ENCODE measurements around the gene OPTC.

DNA sequence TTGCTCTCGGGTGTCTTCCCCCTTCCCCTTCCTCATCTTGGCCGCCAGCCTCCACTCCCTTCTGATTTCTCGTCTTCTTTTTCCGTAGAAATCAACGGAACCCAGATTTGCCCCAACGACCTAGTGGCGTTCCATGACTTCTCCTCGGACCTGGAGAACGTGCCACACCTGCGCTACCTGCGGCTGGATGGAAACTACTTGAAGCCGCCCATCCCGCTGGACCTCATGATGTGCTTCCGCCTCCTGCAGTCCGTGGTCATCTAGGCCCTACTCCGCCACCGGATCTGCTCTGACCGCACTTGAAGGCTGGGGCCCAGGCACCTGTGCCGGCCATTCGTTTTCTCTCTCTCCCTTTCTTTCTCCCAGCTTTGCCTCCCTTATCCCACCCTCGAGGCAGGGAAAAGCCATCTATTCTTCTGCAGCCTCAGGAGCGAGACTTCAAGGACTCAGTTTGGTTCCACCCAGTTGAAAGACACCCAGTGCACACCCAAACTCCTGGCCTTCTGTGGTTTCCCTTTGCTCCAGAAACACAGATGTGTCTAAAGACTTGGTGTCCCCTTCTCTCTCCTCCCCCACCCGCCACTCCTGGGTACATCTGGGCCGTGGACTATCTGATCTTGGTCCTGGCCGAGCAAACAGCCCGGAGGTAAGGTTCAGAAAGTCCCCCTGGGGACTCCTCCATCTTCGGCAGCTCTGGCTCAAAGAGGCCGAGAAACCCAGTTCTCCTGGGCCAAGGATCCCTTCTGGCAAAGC is 7.2 kb upstream of the OPTC start:
- TF ChIP-seq POLR2A (IDR thresholded peaks at IDR 0.05; ENCODE audit: low read length) (no peak), MAFK (IDR thresholded peaks at IDR 0.05; ENCODE audit: partially characterized antibody) (no peak), HOXB13 (CRISPR knock-in tag; IDR thresholded peaks at IDR 0.05; ENCODE audit: low read depth) (no peak), SMC3 (IDR thresholded peaks at IDR 0.05) (no peak), JUN (IDR thresholded peaks at IDR 0.05) (no peak)
- TF ChIP-seq, protein P1, sequence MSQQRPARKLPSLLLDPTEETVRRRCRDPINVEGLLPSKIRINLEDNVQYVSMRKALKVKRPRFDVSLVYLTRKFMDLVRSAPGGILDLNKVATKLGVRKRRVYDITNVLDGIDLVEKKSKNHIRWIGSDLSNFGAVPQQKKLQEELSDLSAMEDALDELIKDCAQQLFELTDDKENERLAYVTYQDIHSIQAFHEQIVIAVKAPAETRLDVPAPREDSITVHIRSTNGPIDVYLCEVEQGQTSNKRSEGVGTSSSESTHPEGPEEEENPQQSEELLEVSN (IDR thresholded peaks at IDR 0.05; ENCODE audit: borderline replicate concordance, low read depth) = no peak
- TF ChIP-seq, protein P2, sequence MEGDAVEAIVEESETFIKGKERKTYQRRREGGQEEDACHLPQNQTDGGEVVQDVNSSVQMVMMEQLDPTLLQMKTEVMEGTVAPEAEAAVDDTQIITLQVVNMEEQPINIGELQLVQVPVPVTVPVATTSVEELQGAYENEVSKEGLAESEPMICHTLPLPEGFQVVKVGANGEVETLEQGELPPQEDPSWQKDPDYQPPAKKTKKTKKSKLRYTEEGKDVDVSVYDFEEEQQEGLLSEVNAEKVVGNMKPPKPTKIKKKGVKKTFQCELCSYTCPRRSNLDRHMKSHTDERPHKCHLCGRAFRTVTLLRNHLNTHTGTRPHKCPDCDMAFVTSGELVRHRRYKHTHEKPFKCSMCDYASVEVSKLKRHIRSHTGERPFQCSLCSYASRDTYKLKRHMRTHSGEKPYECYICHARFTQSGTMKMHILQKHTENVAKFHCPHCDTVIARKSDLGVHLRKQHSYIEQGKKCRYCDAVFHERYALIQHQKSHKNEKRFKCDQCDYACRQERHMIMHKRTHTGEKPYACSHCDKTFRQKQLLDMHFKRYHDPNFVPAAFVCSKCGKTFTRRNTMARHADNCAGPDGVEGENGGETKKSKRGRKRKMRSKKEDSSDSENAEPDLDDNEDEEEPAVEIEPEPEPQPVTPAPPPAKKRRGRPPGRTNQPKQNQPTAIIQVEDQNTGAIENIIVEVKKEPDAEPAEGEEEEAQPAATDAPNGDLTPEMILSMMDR (IDR thresholded peaks at IDR 0.05) = no peak

All from A549 (cell line).